ENCODE data around the gene NOSTRIN.

The NOSTRIN gene

DNA sequence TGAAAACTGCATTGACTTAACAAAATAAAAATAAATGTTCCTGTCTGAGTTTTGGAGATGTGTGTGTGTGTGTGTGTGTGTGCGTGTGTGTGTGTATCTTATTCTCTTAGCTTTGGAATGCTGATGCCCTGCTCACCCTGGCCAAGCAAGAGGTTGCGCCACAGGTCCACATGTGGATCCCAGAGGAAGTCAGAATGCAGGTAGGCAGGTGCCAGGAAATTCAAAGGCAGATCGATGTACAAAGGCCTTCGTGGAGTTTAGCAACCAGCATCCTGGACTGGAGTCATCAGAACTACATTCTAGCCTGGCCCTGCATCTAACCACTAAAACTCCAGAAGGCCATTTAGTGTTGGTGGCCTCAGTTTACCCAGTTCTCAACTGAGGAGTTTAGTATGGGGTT, 111.1 kb downstream of the NOSTRIN start:
- Histone ChIP-seq H3K4ac (ENCODE audit: low read depth, low read length) (no peak overlapping the region), H3K27ac (ENCODE audit: low read depth, low read length) (no peak overlapping the region), H3K23ac (ENCODE audit: low read length) (no peak overlapping the region), H2BK120ac (ENCODE audit: low read depth, low read length) (no peak overlapping the region), H3K18ac (ENCODE audit: low read length) (no peak overlapping the region), H2BK5ac (ENCODE audit: low read length) (no peak overlapping the region), H3K27me3 (ENCODE audit: insufficient read depth, low read length, poor library complexity) (no peaks in the 10 kb centered on the region), H3K79me2 (ENCODE audit: control insufficient read depth, insufficient read depth, low read length) (no peaks in the 10 kb centered on the region), H3K4me3 (ENCODE audit: low read length) (no peak overlapping the region), H3K56ac (ENCODE audit: low read length) (no peak overlapping the region), H3K4me1 (ENCODE audit: control insufficient read depth, low read depth, low read length) (peaks cover under 1% of the 10 kb centered on the region), H4K5ac (ENCODE audit: low read length) (no peak overlapping the region), H3K9ac (ENCODE audit: low read length) (no peak overlapping the region), H2AK5ac (ENCODE audit: low read length) (no peak overlapping the region), H3K4me2 (ENCODE audit: low read length) (no peak overlapping the region), H3K79me1 (ENCODE audit: low read length) (no peaks in the 10 kb centered on the region), H4K8ac (ENCODE audit: low read depth, low read length) (no peak overlapping the region), H3K36me3 (ENCODE audit: control insufficient read depth, insufficient read depth, low read length) (no peaks in the 10 kb centered on the region), H2BK15ac (replicated peaks; ENCODE audit: low read depth) (no peak overlapping the region)
- no CpG with 5 or more reads among the region's 4 CpGs for WGBS (ENCODE audit: extremely low coverage, insufficient coverage, low lambda C conversion rate)
- no peak for DNase-seq
